CD14-positive monocyte (primary cell): ENCODE measurements around the gene KIF9. TPM values are rescaled to one million over a fixed set of nuclear protein-coding genes. Genes with fewer than 3 reads are reported as not detected.
"Not testable (repeated sequence)": the region's sequence is repeated elsewhere in the genome, so short reads cannot be mapped to it uniquely, and the experiment has no call there.

Source experiments
- DNase-seq, 3 donors: peaks; one replicate each; pipeline ENCODE4 v3.0.0-alpha.2; 2011 to 2022
- H2AFZ ChIP-seq: 2 replicates; pipeline ENCODE4 v1.6.0; 2012; ENCODE audit warnings: mild to moderate bottlenecking, low read depth, low read length, inconsistent platforms; ENCODE audit not compliant: insufficient read depth, poor library complexity, severe bottlenecking
- H3K27ac ChIP-seq, 2 donors: 1 replicate in 1 of 2; 2 replicates in 1 of 2; pipeline ENCODE4 v1.5.1; 2012 to 2013; ENCODE audit warnings: low read length in 2 of 2, control low read depth in 1 of 2, inconsistent platforms in 1 of 2, low read depth in 1 of 2, mild to moderate bottlenecking in 1 of 2
- H3K27me3 ChIP-seq, 2 donors: one replicate each; pipeline versions ENCODE4 v1.6.0 to v1.6.1; 2011 to 2013; ENCODE audit warnings: low read length in 2 of 2; ENCODE audit not compliant: control insufficient read depth in 2 of 2, insufficient read depth in 2 of 2
- H3K36me3 ChIP-seq, 2 donors: replicated peaks in 1 of 2; 1 replicate in 1 of 2; 2 replicates in 1 of 2; pipeline versions ENCODE4 v1.5.1 to v1.6.1; 2012 to 2013; ENCODE audit warnings: low read length in 2 of 2, control low read depth in 1 of 2, inconsistent platforms in 1 of 2, mild to moderate bottlenecking in 1 of 2; ENCODE audit not compliant: insufficient read depth in 2 of 2, control insufficient read depth in 1 of 2
- H3K4me1 ChIP-seq, 2 donors: 1 replicate in 1 of 2; 2 replicates in 1 of 2; pipeline versions ENCODE4 v1.5.1 to v1.6.1; 2012 to 2013; ENCODE audit warnings: low read length in 2 of 2, control low read depth in 1 of 2, inconsistent platforms in 1 of 2, mild to moderate bottlenecking in 1 of 2, moderate library complexity in 1 of 2; ENCODE audit not compliant: insufficient read depth in 2 of 2, control insufficient read depth in 1 of 2
- H3K4me2 ChIP-seq: replicated peaks from 2 replicates; pipeline ENCODE3; 2012; ENCODE audit warnings: low read length, moderate library complexity, mild to moderate bottlenecking; ENCODE audit not compliant: poor library complexity, severe bottlenecking; ENCODE audit errors: extremely low read depth
- H3K4me3 ChIP-seq, 3 experiments: fragments of 200-600 bp in 1 of 3; sonication (generic) in 1 of 3; replicated peaks in 1 of 3; 1 replicate in 2 of 3; 2 replicates in 1 of 3; pipeline ENCODE4 v1.5.1; 2011 to 2013; ENCODE audit warnings: low read length in 3 of 3, mild to moderate bottlenecking in 3 of 3, control low read depth in 2 of 3, low read depth in 2 of 3, inconsistent platforms in 1 of 3, moderate library complexity in 1 of 3
- H3K79me2 ChIP-seq: 2 replicates; pipeline ENCODE4 v1.6.0; 2012; ENCODE audit warnings: mild to moderate bottlenecking, control low read depth, inconsistent platforms, low read length, moderate library complexity; ENCODE audit not compliant: insufficient read depth
- H3K9ac ChIP-seq: 2 replicates; pipeline ENCODE4 v1.6.0; 2017; ENCODE audit warnings: low read length, mild to moderate bottlenecking; ENCODE audit not compliant: insufficient read depth, poor library complexity, severe bottlenecking
- H3K9me3 ChIP-seq, 2 donors: replicated peaks in 1 of 2; 1 replicate in 1 of 2; 2 replicates in 1 of 2; pipeline versions ENCODE4 v1.5.1 to v1.6.1; 2012 to 2013; ENCODE audit warnings: low read length in 2 of 2, control low read depth in 1 of 2; ENCODE audit not compliant: control insufficient read depth in 1 of 2, insufficient read depth in 1 of 2
- H4K20me1 ChIP-seq: 2 replicates; pipeline ENCODE4 v1.6.0; 2012; ENCODE audit warnings: mild to moderate bottlenecking, low read length, control low read depth, moderate library complexity; ENCODE audit not compliant: insufficient read depth
- H3K27ac Mint-ChIP-seq, 7 donors: one replicate each; pipeline ENCODE4 v1.8.0; 2020; ENCODE audit warnings: mild to moderate bottlenecking in 7 of 7, mixed read lengths in 7 of 7, moderate library complexity in 6 of 7, inconsistent platforms in 2 of 7
- H3K27me3 Mint-ChIP-seq, 3 donors: one replicate each; pipeline ENCODE4 v1.8.0; 2021 to 2022; ENCODE audit warnings: low read depth in 3 of 3, mild to moderate bottlenecking in 3 of 3, mixed read lengths in 3 of 3, moderate library complexity in 3 of 3, inconsistent platforms in 1 of 3
- H3K36me3 Mint-ChIP-seq, 2 donors: one replicate each; pipeline ENCODE4 v1.8.0; 2020; ENCODE audit warnings: mixed read lengths in 2 of 2, inconsistent platforms in 1 of 2, mild to moderate bottlenecking in 1 of 2
- H3K4me1 Mint-ChIP-seq: one replicate; pipeline ENCODE4 v1.8.0; 2020; ENCODE audit warnings: mild to moderate bottlenecking, mixed read lengths
- H3K4me3 Mint-ChIP-seq, 2 donors: one replicate each; pipeline ENCODE4 v1.8.0; 2020; ENCODE audit warnings: mild to moderate bottlenecking in 2 of 2, mixed read lengths in 2 of 2, moderate library complexity in 1 of 2
- H3K9me3 Mint-ChIP-seq, 7 donors: one replicate each; pipeline ENCODE4 v1.8.0; 2020 to 2022; ENCODE audit warnings: mixed read lengths in 7 of 7, mild to moderate bottlenecking in 6 of 7, moderate library complexity in 6 of 7, inconsistent platforms in 2 of 7
- WGBS: methylation state at CpG from one replicate; pipeline ENCODE4 v1.1.5; 2013; ENCODE audit warnings: missing lambda C conversion rate; ENCODE audit not compliant: insufficient coverage; 5-methylcytosine and 5-hydroxymethylcytosine counted together
- intact Hi-C, 2 donors: fragments of 100-400 bp; cut with micrococcal nuclease; formaldehyde crosslinking; loops; one replicate each; pipeline versions ENCODE4 v1.15.0 to v1.15.1; 2023
- polyA plus RNA-seq, 3 donors: library from polyadenylated mRNA; depleted of rRNA in 1 of 3; unstranded in 2 of 3; stranded (reverse) in 1 of 3; fragments of 300-500 nt in 2 of 3; fragments of >200 nt in 1 of 3; fragmentation: Illumina TruSeq in 2 of 3; gene quantifications; 1 replicate in 2 of 3; 2 replicates in 1 of 3; pipeline ENCODE4 v1.2.3, GENCODE V29; 2012 to 2021
- TF ChIP-seq, protein P1 (sequence below): fragments of 200-600 bp; IDR thresholded peaks from one replicate; pipeline ENCODE4 v1.8.0; 2022; ENCODE audit warnings: antibody characterized with exemption, mild to moderate bottlenecking

The KIF9 gene
- polyA plus RNA-seq, 3 donors, result 2.4 to 5.1 (median 3.8) TPM

DNA sequence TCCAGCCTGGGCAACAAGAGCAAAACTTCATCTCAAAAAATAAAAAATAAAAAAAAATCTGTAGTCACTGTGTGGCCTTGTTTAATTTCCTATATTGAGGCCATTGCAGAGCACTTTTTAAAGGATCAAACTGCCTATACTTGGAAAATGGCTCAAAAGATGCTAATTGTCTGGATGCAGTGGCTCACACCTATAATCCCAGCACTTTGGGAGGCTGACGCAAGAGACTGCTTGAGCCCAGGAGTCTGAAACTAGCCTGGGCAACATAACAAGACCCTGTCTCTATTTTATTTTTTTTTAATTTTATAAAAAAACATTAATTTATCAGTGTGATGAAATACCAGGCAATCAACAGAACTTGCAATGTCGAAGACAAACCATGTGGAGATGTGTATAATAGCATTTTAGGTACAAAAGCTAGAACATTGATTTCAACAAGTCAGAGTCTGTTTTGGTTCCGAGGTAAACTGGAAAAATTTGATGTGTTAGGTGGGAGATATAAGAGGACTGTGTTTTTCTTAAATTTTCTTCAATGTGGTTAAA is 71.7 kb downstream of the KIF9 start:
- Histone ChIP-seq H3K4me2 (no peak overlapping the region), H3K27me3 (no peaks in the 10 kb centered on the region), H3K79me2 (no peaks in the 10 kb centered on the region), H3K9ac (no peak overlapping the region), H3K27ac (no peak overlapping the region), H4K20me1 (no peaks in the 10 kb centered on the region), H3K4me3 (no peak overlapping the region), H3K36me3 (no peaks in the 10 kb centered on the region), H2AFZ (no peak overlapping the region), H3K9me3 (no peaks in the 10 kb centered on the region), H3K4me1 (no peaks in the 10 kb centered on the region)
- intact Hi-C loops, result no loop called here
- Mint-ChIP-seq H3K36me3 (no peaks in the 10 kb centered on the region), H3K4me3 (no peak overlapping the region), H3K27me3 (peaks cover 0 to 1% (median 1%) of the 10 kb centered on the region in 3 donors), H3K9me3 (no peaks in the 10 kb centered on the region), H3K4me1 (no peaks in the 10 kb centered on the region), H3K27ac (no peak overlapping the region)
- no peak for DNase-seq
- TF ChIP-seq, protein P1, sequence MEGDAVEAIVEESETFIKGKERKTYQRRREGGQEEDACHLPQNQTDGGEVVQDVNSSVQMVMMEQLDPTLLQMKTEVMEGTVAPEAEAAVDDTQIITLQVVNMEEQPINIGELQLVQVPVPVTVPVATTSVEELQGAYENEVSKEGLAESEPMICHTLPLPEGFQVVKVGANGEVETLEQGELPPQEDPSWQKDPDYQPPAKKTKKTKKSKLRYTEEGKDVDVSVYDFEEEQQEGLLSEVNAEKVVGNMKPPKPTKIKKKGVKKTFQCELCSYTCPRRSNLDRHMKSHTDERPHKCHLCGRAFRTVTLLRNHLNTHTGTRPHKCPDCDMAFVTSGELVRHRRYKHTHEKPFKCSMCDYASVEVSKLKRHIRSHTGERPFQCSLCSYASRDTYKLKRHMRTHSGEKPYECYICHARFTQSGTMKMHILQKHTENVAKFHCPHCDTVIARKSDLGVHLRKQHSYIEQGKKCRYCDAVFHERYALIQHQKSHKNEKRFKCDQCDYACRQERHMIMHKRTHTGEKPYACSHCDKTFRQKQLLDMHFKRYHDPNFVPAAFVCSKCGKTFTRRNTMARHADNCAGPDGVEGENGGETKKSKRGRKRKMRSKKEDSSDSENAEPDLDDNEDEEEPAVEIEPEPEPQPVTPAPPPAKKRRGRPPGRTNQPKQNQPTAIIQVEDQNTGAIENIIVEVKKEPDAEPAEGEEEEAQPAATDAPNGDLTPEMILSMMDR, result no peak
- 100% methylated on average over 1 of the region's 3 CpGs for WGBS

DNA sequence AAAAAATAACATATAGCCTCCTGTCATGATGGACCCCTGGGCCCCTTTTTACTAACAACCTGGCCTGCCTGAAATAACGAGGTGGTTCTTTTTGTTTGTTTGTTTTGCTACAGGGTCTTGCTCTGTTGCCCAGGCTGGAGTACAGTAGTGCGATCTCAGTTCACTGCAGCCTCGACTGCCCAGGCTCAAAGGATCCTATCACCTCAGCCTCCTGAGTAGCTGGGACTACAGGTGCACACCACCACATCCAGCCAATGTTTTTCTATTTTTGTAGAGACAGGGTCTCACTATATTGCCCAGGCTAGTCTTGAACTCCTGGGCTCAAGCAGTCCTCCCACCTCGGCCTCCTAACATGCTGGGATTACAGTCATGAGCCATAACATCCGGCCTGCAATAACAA is 76.6 kb downstream of the KIF9 start:
- H3K27me3 Mint-ChIP-seq, intact Hi-C loops, H3K4me1 Mint-ChIP-seq, H3K36me3 Mint-ChIP-seq, H3K4me3 ChIP-seq, H3K4me3 Mint-ChIP-seq, DNase-seq, H3K9me3 Mint-ChIP-seq, H3K4me2 ChIP-seq, H3K4me1 ChIP-seq, H3K79me2 ChIP-seq, H3K27me3 ChIP-seq, H4K20me1 ChIP-seq, H3K27ac ChIP-seq, H2AFZ ChIP-seq, H3K9me3 ChIP-seq, H3K36me3 ChIP-seq, H3K9ac ChIP-seq: not testable (repeated sequence)
- peak overlapping the region in 1 of 7 donors; percentile 12 for H3K27ac Mint-ChIP-seq
- 100% methylated on average over 3 of the region's 5 CpGs for WGBS
